ENCODE results near the gene ADSS1.

ADSS1 gene

GRCh38 chr14:104784218-104784568, 60.2 kb downstream of the ADSS1 start:
- no peak for DNase-seq (ENCODE audit: low spot score)

GRCh38 chr14:104784846-104785707, 61.0 kb downstream of the ADSS1 start:
- DNase-seq (ENCODE audit: low spot score), result no peak

- no peak for DNase-seq (ENCODE audit: low spot score)
These were observed 61.7 kb downstream of the ADSS1 start for GRCh38 chr14:104785708-104786080.

- DNase-seq (ENCODE audit: low spot score), result no peak
These were observed 62.1 kb downstream of the ADSS1 start for GRCh38 chr14:104786091-104786586.

GRCh38 chr14:104786726-104787675, 63.0 kb downstream of the ADSS1 start:
- DNase-seq (ENCODE audit: low spot score), result no peak

GRCh38 chr14:104787736-104788135, 63.7 kb downstream of the ADSS1 start:
- DNase-seq (ENCODE audit: low spot score), result no peak

- DNase-seq (ENCODE audit: low spot score), result no peak
These were observed 64.3 kb downstream of the ADSS1 start for GRCh38 chr14:104788161-104788818.

- DNase-seq (ENCODE audit: low spot score), result no peak
These were observed 65.0 kb downstream of the ADSS1 start for GRCh38 chr14:104788873-104789663.

GRCh38 chr14:104789752-104790743, 66.0 kb downstream of the ADSS1 start:
- no peak for DNase-seq (ENCODE audit: low spot score)

- no peak for DNase-seq (ENCODE audit: low spot score)
These were observed 67.4 kb downstream of the ADSS1 start for GRCh38 chr14:104791425-104791824.

- DNase-seq (ENCODE audit: low spot score), result no peak
These were observed 68.3 kb downstream of the ADSS1 start for GRCh38 chr14:104792101-104792884.

GRCh38 chr14:104792945-104793702, 69.1 kb downstream of the ADSS1 start:
- no peak for DNase-seq (ENCODE audit: low spot score)

- DNase-seq (ENCODE audit: low spot score), result no peak
These were observed 69.6 kb downstream of the ADSS1 start for GRCh38 chr14:104793703-104793959.

GRCh38 chr14:104794099-104794498, 70.1 kb downstream of the ADSS1 start:
- no peak for DNase-seq (ENCODE audit: low spot score)

GRCh38 chr14:104794631-104794992, 70.6 kb downstream of the ADSS1 start:
- no peak for DNase-seq (ENCODE audit: low spot score)

- no peak for DNase-seq (ENCODE audit: low spot score)
These were observed 71.2 kb downstream of the ADSS1 start, which contains the start of gene AKT1 for GRCh38 chr14:104794993-104795780. AKT1 (minus strand) TSS chr14:104795748; CDS start chr14:104792643, 3,105 bp downstream.

- DNase-seq (ENCODE audit: low spot score), result no peak
These were observed 72.0 kb downstream of the ADSS1 start for GRCh38 chr14:104795781-104796686.
